ENCODE measurements around the gene TNFRSF8.
A peak's percentile ranks its signal among the peaks of the same experiment; 100 is the strongest.

Gene TNFRSF8

GRCh38 chr1:12078938-12079861 is 16.1 kb downstream of the TNFRSF8 start:
- peaks cover 35% of the 10 kb centered on the region for H3K36me3 Mint-ChIP-seq (ENCODE audit: low read depth)
- H3K9me3 Mint-ChIP-seq, result peaks cover 18% of the 10 kb centered on the region
- DNase-seq (ENCODE audit: low spot score), result no peak
- no peaks in the 10 kb centered on the region for H3K27me3 Mint-ChIP-seq (ENCODE audit: low read depth)
- no peak overlapping the region for H3K4me3 Mint-ChIP-seq
- peak overlapping the region; percentile 31 for H3K27ac Mint-ChIP-seq
- peaks cover 35% of the 10 kb centered on the region for H3K4me1 Mint-ChIP-seq (ENCODE audit: low read depth)

GRCh38 chr1:12080156-12080555 is 17.1 kb downstream of the TNFRSF8 start:
- Mint-ChIP-seq H3K27ac (no peak overlapping the region), H3K4me3 (no peak overlapping the region), H3K9me3 (peaks cover 18% of the 10 kb centered on the region), H3K27me3 (ENCODE audit: low read depth) (no peaks in the 10 kb centered on the region), H3K36me3 (ENCODE audit: low read depth) (peaks cover 39% of the 10 kb centered on the region), H3K4me1 (ENCODE audit: low read depth) (peaks cover 35% of the 10 kb centered on the region)
- DNase-seq (ENCODE audit: low spot score), result no peak

GRCh38 chr1:12080773-12081556 is 17.9 kb downstream of the TNFRSF8 start:
- Mint-ChIP-seq H3K9me3 (peaks cover 18% of the 10 kb centered on the region), H3K27ac (peak overlapping the region; percentile 20), H3K4me1 (ENCODE audit: low read depth) (peaks cover 33% of the 10 kb centered on the region), H3K27me3 (ENCODE audit: low read depth) (no peaks in the 10 kb centered on the region), H3K4me3 (no peak overlapping the region), H3K36me3 (ENCODE audit: low read depth) (peaks cover 41% of the 10 kb centered on the region)
- DNase-seq (ENCODE audit: low spot score), result no peak

- peak overlapping the region; percentile 58 for H3K27ac Mint-ChIP-seq
- DNase-seq (ENCODE audit: low spot score), result no peak
- H3K4me1 Mint-ChIP-seq (ENCODE audit: low read depth), result peaks cover 36% of the 10 kb centered on the region
- peaks cover 22% of the 10 kb centered on the region for H3K9me3 Mint-ChIP-seq
- peak overlapping the region; percentile 42 for H3K4me3 Mint-ChIP-seq
- peaks cover 44% of the 10 kb centered on the region for H3K36me3 Mint-ChIP-seq (ENCODE audit: low read depth)
- H3K27me3 Mint-ChIP-seq (ENCODE audit: low read depth), result no peaks in the 10 kb centered on the region
These were observed 18.7 kb downstream of the TNFRSF8 start for GRCh38 chr1:12081648-12082396.

GRCh38 chr1:12082988-12083387 is 19.9 kb downstream of the TNFRSF8 start:
- DNase-seq (ENCODE audit: low spot score), result no peak
- Mint-ChIP-seq H3K4me1 (ENCODE audit: low read depth) (peaks cover 37% of the 10 kb centered on the region), H3K27me3 (ENCODE audit: low read depth) (no peaks in the 10 kb centered on the region), H3K4me3 (no peak overlapping the region), H3K27ac (no peak overlapping the region), H3K9me3 (peaks cover 24% of the 10 kb centered on the region), H3K36me3 (ENCODE audit: low read depth) (peaks cover 51% of the 10 kb centered on the region)

- no peak for DNase-seq (ENCODE audit: low spot score)
- Mint-ChIP-seq H3K9me3 (peaks cover 24% of the 10 kb centered on the region), H3K4me1 (ENCODE audit: low read depth) (peaks cover 43% of the 10 kb centered on the region), H3K27me3 (ENCODE audit: low read depth) (no peaks in the 10 kb centered on the region), H3K36me3 (ENCODE audit: low read depth) (peaks cover 55% of the 10 kb centered on the region), H3K4me3 (no peak overlapping the region), H3K27ac (no peak overlapping the region)
These were observed 20.7 kb downstream of the TNFRSF8 start for GRCh38 chr1:12083766-12084165.

GRCh38 chr1:12085643-12086260 is 22.6 kb downstream of the TNFRSF8 start:
- no peak overlapping the region for H3K4me3 Mint-ChIP-seq
- no peaks in the 10 kb centered on the region for H3K27me3 Mint-ChIP-seq (ENCODE audit: low read depth)
- DNase-seq (ENCODE audit: low spot score), result no peak
- H3K4me1 Mint-ChIP-seq (ENCODE audit: low read depth), result peaks cover 51% of the 10 kb centered on the region
- H3K9me3 Mint-ChIP-seq, result peaks cover 28% of the 10 kb centered on the region
- H3K36me3 Mint-ChIP-seq (ENCODE audit: low read depth), result peaks cover 70% of the 10 kb centered on the region
- no peak overlapping the region for H3K27ac Mint-ChIP-seq

- peaks cover 62% of the 10 kb centered on the region for H3K36me3 Mint-ChIP-seq (ENCODE audit: low read depth)
- peak; percentile 78 for DNase-seq (ENCODE audit: low spot score)
- H3K27me3 Mint-ChIP-seq (ENCODE audit: low read depth), result no peaks in the 10 kb centered on the region
- peaks cover 16% of the 10 kb centered on the region for H3K9me3 Mint-ChIP-seq
- peaks cover 42% of the 10 kb centered on the region for H3K4me1 Mint-ChIP-seq (ENCODE audit: low read depth)
- H3K4me3 Mint-ChIP-seq, result peak overlapping the region; percentile 76
- peak overlapping the region; percentile 90 for H3K27ac Mint-ChIP-seq
These were observed 24.8 kb downstream of the TNFRSF8 start for GRCh38 chr1:12087797-12088314.

GRCh38 chr1:12088607-12089006 is 25.5 kb downstream of the TNFRSF8 start:
- DNase-seq (ENCODE audit: low spot score), result peak; percentile 29
- Mint-ChIP-seq H3K27me3 (ENCODE audit: low read depth) (no peaks in the 10 kb centered on the region), H3K27ac (peak overlapping the region; percentile 90), H3K36me3 (ENCODE audit: low read depth) (peaks cover 61% of the 10 kb centered on the region), H3K4me3 (peak overlapping the region; percentile 76), H3K9me3 (peaks cover 12% of the 10 kb centered on the region), H3K4me1 (ENCODE audit: low read depth) (peaks cover 42% of the 10 kb centered on the region)

- Mint-ChIP-seq H3K27me3 (ENCODE audit: low read depth) (no peaks in the 10 kb centered on the region), H3K4me1 (ENCODE audit: low read depth) (peaks cover 41% of the 10 kb centered on the region), H3K27ac (no peak overlapping the region), H3K9me3 (peaks cover 10% of the 10 kb centered on the region), H3K4me3 (no peak overlapping the region), H3K36me3 (ENCODE audit: low read depth) (peaks cover 56% of the 10 kb centered on the region)
- DNase-seq (ENCODE audit: low spot score), result no peak
These were observed 27.2 kb downstream of the TNFRSF8 start for GRCh38 chr1:12090326-12090725.

GRCh38 chr1:12091191-12091590 is 28.1 kb downstream of the TNFRSF8 start:
- peaks cover 43% of the 10 kb centered on the region for H3K4me1 Mint-ChIP-seq (ENCODE audit: low read depth)

GRCh38 chr1:12094180-12094579 is 31.1 kb downstream of the TNFRSF8 start:
- Mint-ChIP-seq H3K27me3 (ENCODE audit: low read depth) (no peaks in the 10 kb centered on the region), H3K36me3 (ENCODE audit: low read depth) (peaks cover 33% of the 10 kb centered on the region), H3K27ac (peak overlapping the region; percentile 3), H3K4me3 (no peak overlapping the region), H3K4me1 (ENCODE audit: low read depth) (peaks cover 17% of the 10 kb centered on the region), H3K9me3 (peaks cover 4% of the 10 kb centered on the region)
- DNase-seq (ENCODE audit: low spot score), result no peak

More at GRCh38 chr1:12091191-12091590, 28.1 kb downstream of the TNFRSF8 start:
- H3K9me3 Mint-ChIP-seq, result peaks cover 10% of the 10 kb centered on the region
- no peak overlapping the region for H3K27ac Mint-ChIP-seq
- no peak overlapping the region for H3K4me3 Mint-ChIP-seq
- no peak for DNase-seq (ENCODE audit: low spot score)
- H3K27me3 Mint-ChIP-seq (ENCODE audit: low read depth), result no peaks in the 10 kb centered on the region
- peaks cover 51% of the 10 kb centered on the region for H3K36me3 Mint-ChIP-seq (ENCODE audit: low read depth)
